ENCODE results near the gene RUVBL2.
"Not testable (repeated sequence)": the region's sequence is repeated elsewhere in the genome, so short reads cannot be mapped to it uniquely, and the experiment has no call there.

Gene RUVBL2

GRCh38 chr19:49050376-49051033 is 56.8 kb downstream of the RUVBL2 start:
- peak; percentile 71 for DNase-seq

GRCh38 chr19:49056101-49056901 is 62.6 kb downstream of the RUVBL2 start:
- peak; percentile 86 for DNase-seq

GRCh38 chr19:49056902-49057596 is 63.4 kb downstream of the RUVBL2 start:
- not testable (repeated sequence) for DNase-seq

- no peak for DNase-seq
Measured at GRCh38 chr19:49057636-49058234, 64.0 kb downstream of the RUVBL2 start, which contains the start of gene CGB7. Gene CGB7, minus strand, starts transcription at chr19:49057749. Its CDS starts 2,374 bp downstream, at chr19:49055375.

- DNase-seq, result peak; percentile 36
Measured at GRCh38 chr19:49058562-49058961, 64.9 kb downstream of the RUVBL2 start.

GRCh38 chr19:49059053-49059452 is 65.4 kb downstream of the RUVBL2 start:
- DNase-seq, result no peak

- DNase-seq, result peak; percentile 2
Measured at GRCh38 chr19:49061000-49061399, 67.3 kb downstream of the RUVBL2 start.

- DNase-seq, result peak; percentile 6
Measured at GRCh38 chr19:49061445-49061844, 67.8 kb downstream of the RUVBL2 start.

- DNase-seq, result peak; percentile 20
Measured at GRCh38 chr19:49064029-49064629, 70.4 kb downstream of the RUVBL2 start.

GRCh38 chr19:49064768-49065611 is 71.3 kb downstream of the RUVBL2 start, which contains the start of gene NTF4:
Gene NTF4, minus strand, starts transcription at chr19:49064818. Its CDS starts 2,821 bp downstream, at chr19:49061997.
- peak; percentile 71 for DNase-seq
